H1 (cell line): Measurements from ENCODE around the gene KRT76. TPM values are rescaled to one million over a fixed set of nuclear protein-coding genes. Genes with fewer than 3 reads are reported as not detected.

Experiments used
- CTCF ChIA-PET: fragments of 300-600 bp; sonication (Branson Sonifier 250); formaldehyde crosslinking; loops from one replicate; lab custom pipeline; 2021; ENCODE audit not compliant: partially characterized antibody; lab: Charles Lee
- POLR2A ChIA-PET: fragments of 300-600 bp; sonication (Branson Sonifier 250); formaldehyde crosslinking; loops from one replicate; lab custom pipeline; 2021; ENCODE audit warnings: inconsistent platforms; ENCODE audit not compliant: partially characterized antibody; lab: Charles Lee
- DNase-seq, 2 experiments: peaks; one replicate each; pipeline versions ENCODE4 v3.0.0 to v3.0.0-alpha.2; 2010 to 2022; ENCODE audit warnings: low spot score in 2 of 2, low read depth in 1 of 2, mixed read lengths in 1 of 2
- FAIRE-seq: peaks from 2 replicates; lab custom pipeline; 2011; peaks lifted over from hg19 to GRCh38; lab: Jason Lieb, UNC
- H2AFZ ChIP-seq: 2 replicates; pipeline ENCODE4 v1.8.1; 2012; ENCODE audit warnings: low read length, inconsistent platforms
- H2AK5ac ChIP-seq: 2 replicates; pipeline ENCODE4 v1.6.1; 2013; ENCODE audit warnings: low read depth, low read length
- H2BK120ac ChIP-seq: replicated peaks from 2 replicates; pipeline ENCODE3; 2013; ENCODE audit warnings: low read depth, low read length, inconsistent platforms
- H2BK12ac ChIP-seq: 2 replicates; pipeline ENCODE4 v1.6.1; 2013; ENCODE audit warnings: low read depth, low read length
- H2BK15ac ChIP-seq: 2 replicates; pipeline ENCODE4 v1.6.1; 2013; ENCODE audit warnings: low read length
- H2BK20ac ChIP-seq: 2 replicates; pipeline ENCODE4 v1.6.1; 2013; ENCODE audit warnings: low read length
- H2BK5ac ChIP-seq: 2 replicates; pipeline ENCODE4 v1.6.1; 2013; ENCODE audit warnings: low read depth, low read length
- H3K14ac ChIP-seq: 2 replicates; pipeline ENCODE4 v1.6.1; 2013; ENCODE audit warnings: inconsistent platforms; ENCODE audit not compliant: insufficient read length
- H3K18ac ChIP-seq: 2 replicates; pipeline ENCODE4 v1.6.1; 2013; ENCODE audit warnings: low read length; ENCODE audit errors: extremely low read depth
- H3K23ac ChIP-seq: 2 replicates; pipeline ENCODE4 v1.6.1; 2013; ENCODE audit warnings: inconsistent platforms; ENCODE audit not compliant: insufficient read length
- H3K23me2 ChIP-seq: 2 replicates; pipeline ENCODE4 v1.6.1; 2013; ENCODE audit warnings: low read depth, low read length
- H3K27ac ChIP-seq: 2 replicates; pipeline ENCODE4 v1.6.1; 2011; ENCODE audit warnings: low read depth, low read length, inconsistent platforms
- H3K27me3 ChIP-seq, 4 experiments: replicated peaks in 1 of 4; 1 replicate in 1 of 4; 2 replicates in 3 of 4; pipeline versions ENCODE4 v1.6.1 to v1.8.1; 2011 to 2013; ENCODE audit warnings: low read length in 3 of 4, mild to moderate bottlenecking in 3 of 4, inconsistent platforms in 2 of 4, mixed read lengths in 2 of 4, moderate library complexity in 1 of 4; ENCODE audit not compliant: control insufficient read depth in 3 of 4, insufficient read depth in 3 of 4; ENCODE audit errors: extremely low read depth in 1 of 4
- H3K36me3 ChIP-seq, 4 experiments: 2 replicates each; pipeline versions ENCODE4 v1.6.1 to v1.8.1; 2011 to 2013; ENCODE audit warnings: mild to moderate bottlenecking in 4 of 4, low read length in 3 of 4, moderate library complexity in 2 of 4, control low read depth in 1 of 4, inconsistent platforms in 1 of 4; ENCODE audit not compliant: insufficient read depth in 4 of 4, control insufficient read depth in 2 of 4
- H3K4ac ChIP-seq: replicated peaks from 2 replicates; pipeline ENCODE3; 2013; ENCODE audit warnings: low read length, low read depth, mixed read lengths, inconsistent platforms; ENCODE audit not compliant: insufficient read length
- H3K4me1 ChIP-seq, 4 experiments: replicated peaks in 1 of 4; 1 replicate in 1 of 4; 2 replicates in 3 of 4; pipeline versions ENCODE4 v1.6.1 to v1.8.1; 2011 to 2013; ENCODE audit warnings: low read length in 3 of 4, inconsistent platforms in 2 of 4, mixed read lengths in 1 of 4; ENCODE audit not compliant: insufficient read depth in 4 of 4, control insufficient read depth in 3 of 4
- H3K4me2 ChIP-seq, 2 experiments: 2 replicates each; pipeline versions ENCODE4 v1.6.1 to v1.8.1; 2011 to 2013; ENCODE audit warnings: low read depth in 2 of 2, low read length in 2 of 2, control low read depth in 1 of 2, inconsistent platforms in 1 of 2, mild to moderate bottlenecking in 1 of 2; ENCODE audit not compliant: insufficient read depth in 1 of 2
- H3K4me3 ChIP-seq, 4 experiments: fragments of 200-600, 300-600 bp in 1 of 4; sonication (generic), shearing (Covaris generic), sonication (Bioruptor Twin) in 1 of 4; 2 replicates each; pipeline versions ENCODE4 v1.5.1 to v1.8.1; 2011 to 2016; ENCODE audit warnings: low read length in 4 of 4, low read depth in 3 of 4, control low read depth in 2 of 4, inconsistent platforms in 2 of 4, mild to moderate bottlenecking in 2 of 4, mixed read lengths in 1 of 4, moderate library complexity in 1 of 4; ENCODE audit not compliant: insufficient read depth in 2 of 4; ENCODE audit errors: extremely low read depth in 1 of 4
- H3K56ac ChIP-seq: replicated peaks from 2 replicates; pipeline ENCODE3; 2013; ENCODE audit warnings: low read depth, mild to moderate bottlenecking, mixed read lengths, low read length, inconsistent platforms; ENCODE audit not compliant: insufficient read length
- H3K79me1 ChIP-seq: 2 replicates; pipeline ENCODE4 v1.6.1; 2013; ENCODE audit warnings: low read depth, low read length, control low read depth
- H3K79me2 ChIP-seq, 2 experiments: 2 replicates each; pipeline versions ENCODE4 v1.6.1 to v1.8.1; 2012 to 2013; ENCODE audit warnings: low read length in 2 of 2, mild to moderate bottlenecking in 2 of 2, inconsistent platforms in 1 of 2; ENCODE audit not compliant: insufficient read depth in 2 of 2, control insufficient read depth in 1 of 2
- H3K9ac ChIP-seq, 4 experiments: replicated peaks in 1 of 4; 1 replicate in 1 of 4; 2 replicates in 3 of 4; pipeline versions ENCODE4 v1.6.1 to v1.8.1; 2011 to 2013; ENCODE audit warnings: low read depth in 3 of 4, low read length in 3 of 4, control low read depth in 2 of 4, mild to moderate bottlenecking in 2 of 4, moderate library complexity in 2 of 4, inconsistent platforms in 1 of 4; ENCODE audit errors: extremely low read depth in 1 of 4
- H3K9me3 ChIP-seq, 2 experiments: 2 replicates each; pipeline versions ENCODE4 v1.6.1 to v1.8.1; 2012 to 2013; ENCODE audit warnings: mild to moderate bottlenecking in 2 of 2, moderate library complexity in 2 of 2, control low read depth in 1 of 2, inconsistent platforms in 1 of 2, low read depth in 1 of 2, low read length in 1 of 2, mixed read lengths in 1 of 2; ENCODE audit not compliant: insufficient read depth in 2 of 2
- H4K20me1 ChIP-seq, 2 experiments: replicated peaks in 1 of 2; 2 replicates each; pipeline versions ENCODE3 to v1.8.1; 2011 to 2013; ENCODE audit warnings: inconsistent platforms in 2 of 2, low read length in 2 of 2, mild to moderate bottlenecking in 1 of 2; ENCODE audit not compliant: insufficient read depth in 2 of 2, control insufficient read depth in 1 of 2
- H4K5ac ChIP-seq: 2 replicates; pipeline ENCODE4 v1.6.1; 2013; ENCODE audit warnings: low read length, low read depth, mixed read lengths, inconsistent platforms; ENCODE audit not compliant: insufficient read length
- H4K8ac ChIP-seq: 2 replicates; pipeline ENCODE4 v1.8.0; 2013; ENCODE audit warnings: mild to moderate bottlenecking, moderate library complexity, low read length, inconsistent platforms; ENCODE audit not compliant: insufficient read depth; ENCODE audit errors: extremely low read depth
- H4K91ac ChIP-seq: replicated peaks from 2 replicates; pipeline ENCODE3; 2013; ENCODE audit warnings: low read length, mixed read lengths, inconsistent platforms; ENCODE audit not compliant: insufficient read length
- BRCA1 ChIP-seq: IDR thresholded peaks from 2 replicates; pipeline ENCODE4 v1.6.1; 2012; ENCODE audit warnings: low read depth, low read length, improper control_type of control experiment
- CREB1 ChIP-seq: IDR thresholded peaks from 2 replicates; pipeline ENCODE4 v1.6.1; 2012; ENCODE audit warnings: inconsistent platforms
- CTBP2 ChIP-seq: IDR thresholded peaks from 2 replicates; pipeline ENCODE4 v1.7.0; 2011; ENCODE audit warnings: borderline replicate concordance, mild to moderate bottlenecking, moderate library complexity, mixed read lengths, low read length; ENCODE audit not compliant: insufficient read depth, insufficient read length
- FOSL1 ChIP-seq: IDR thresholded peaks from 2 replicates; pipeline ENCODE4 v1.6.1; 2011; ENCODE audit warnings: mild to moderate bottlenecking, low read depth, low read length, moderate library complexity; ENCODE audit not compliant: insufficient read depth
- GABPA ChIP-seq: IDR thresholded peaks from 2 replicates; pipeline ENCODE4 v1.6.1; 2011; ENCODE audit warnings: mild to moderate bottlenecking, low read length, moderate library complexity, borderline replicate concordance; ENCODE audit not compliant: insufficient read depth
- JUN ChIP-seq: IDR thresholded peaks from 2 replicates; pipeline ENCODE4 v1.6.1; 2011; ENCODE audit warnings: low read depth, mild to moderate bottlenecking, improper control_type of control experiment, low read length
- JUND ChIP-seq: IDR thresholded peaks from 2 replicates; pipeline ENCODE4 v1.6.1; 2011; ENCODE audit warnings: mild to moderate bottlenecking, improper control_type of control experiment, low read length
- PHF8 ChIP-seq: fragments of 200-600 bp; sonication (generic); conservative IDR thresholded peaks from 2 replicates; pipeline ENCODE4 v1.7.1; 2012; ENCODE audit warnings: low read depth, mild to moderate bottlenecking, inconsistent platforms, low read length, moderate library complexity
- POLR2AphosphoS5 ChIP-seq: IDR thresholded peaks from 2 replicates; pipeline ENCODE4 v1.6.1; 2011; ENCODE audit warnings: low read depth, low read length
- SIN3A ChIP-seq, 2 experiments: IDR thresholded peaks in 1 of 2; conservative IDR thresholded peaks in 1 of 2; 2 replicates each; pipeline ENCODE4 v1.6.1; 2011 to 2012; ENCODE audit warnings: low read length in 2 of 2, improper control_type of control experiment in 1 of 2, low read depth in 1 of 2, mild to moderate bottlenecking in 1 of 2
- SIX5 ChIP-seq: IDR thresholded peaks from 2 replicates; pipeline ENCODE4 v1.6.1; 2011; ENCODE audit warnings: mild to moderate bottlenecking, low read depth, low read length
- YY1 ChIP-seq: IDR thresholded peaks from 2 replicates; pipeline ENCODE4 v1.6.1; 2011; ENCODE audit warnings: low read depth, mild to moderate bottlenecking, low read length
- WGBS, 2 experiments: shearing (Covaris generic) in 1 of 2; methylation state at CpG; one replicate each; pipeline versions ENCODE4 v1.1.6 to v1.1.7; 2013 to 2015; ENCODE audit warnings: low lambda C conversion rate in 2 of 2, mixed read lengths in 2 of 2, inconsistent platforms in 1 of 2, low coverage in 1 of 2, missing lambda C conversion rate in 1 of 2; ENCODE audit not compliant: insufficient replicate concordance in 2 of 2, insufficient coverage in 1 of 2, insufficient read length in 1 of 2; ENCODE audit errors: extremely low coverage in 1 of 2, missing lambda C conversion rate in 1 of 2; 5-methylcytosine and 5-hydroxymethylcytosine counted together
- polyA plus RNA-seq, 7 experiments: library from polyadenylated mRNA; depleted of rRNA in 3 of 7; stranded (reverse) in 5 of 7; unstranded in 2 of 7; fragments of >200 nt in 5 of 7; fragments of 200-250 nt in 2 of 7; gene quantifications; 1 replicate in 5 of 7; 2 replicates in 1 of 7; 4 replicates in 1 of 7; pipeline versions ENCODE4 v1.2.1 to v1.2.3, GENCODE V29; 2011 to 2013; ENCODE audit warnings: missing spikeins in 2 of 7, mixed read lengths in 2 of 7
- total RNA-seq: library from RNA; stranded (reverse); fragmentation: NEBNext Ultra II Directional; extraction: Animal tissue kit (Norgen Biotek cat#: 25700); gene quantifications from 2 replicates; pipeline ENCODE4 v1.2.1, GENCODE V29; 2021
- TF ChIP-seq, protein P1 (sequence below): IDR thresholded peaks from 2 replicates; pipeline ENCODE4 v1.6.1; 2012; ENCODE audit warnings: inconsistent platforms

Gene KRT76
- total and polyA plus RNA-seq, 2 of the 8 experiments (the other 6 are each of a cell fraction or from before 2014, with no cell fraction given): not detected

DNA sequence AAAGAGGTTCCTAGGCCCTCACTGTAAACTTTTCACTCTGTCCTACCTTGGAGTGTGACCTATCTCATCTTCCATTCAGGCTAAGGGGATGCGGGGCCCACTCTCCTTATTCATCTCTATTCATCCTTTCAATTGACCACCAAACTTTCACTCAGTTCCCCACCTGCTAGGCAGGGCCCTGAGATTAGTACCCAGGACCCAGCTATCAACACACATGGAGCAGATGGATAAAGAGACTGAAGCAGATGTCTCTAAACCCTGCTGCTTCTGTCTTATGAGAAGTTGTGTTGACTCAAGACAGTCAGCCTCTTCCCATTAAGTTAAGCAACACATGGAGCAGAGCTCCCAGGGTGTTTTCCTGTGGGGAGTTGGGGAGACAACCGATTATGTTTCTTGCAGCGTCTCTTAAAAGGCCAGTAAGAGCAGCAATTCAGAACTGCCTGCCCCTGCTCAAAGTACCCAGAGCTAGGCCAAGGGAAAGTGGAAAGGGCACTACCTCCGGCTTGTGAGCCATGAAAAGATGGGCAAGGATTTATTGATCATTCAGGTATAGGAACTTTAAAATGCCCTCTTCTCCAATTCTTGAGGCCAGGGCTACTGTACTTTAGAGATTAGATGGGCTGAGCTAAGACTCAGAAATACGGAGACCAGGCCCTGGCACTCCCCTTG, 10.7 kb downstream of the KRT76 start:
- no peak overlapping the region for H3K14ac ChIP-seq
- no peak overlapping the region for H3K4me2 ChIP-seq
- H4K8ac ChIP-seq: no peak overlapping the region
- no peak overlapping the region for H3K9ac ChIP-seq
- peaks cover 5 to 10% of the 10 kb centered on the region in 2 experiments; a peak in 2 of 4 replicates for H3K9me3 ChIP-seq
- H3K4me3 ChIP-seq: no peak overlapping the region
- no peaks in the 10 kb centered on the region for H4K20me1 ChIP-seq
- no peak overlapping the region for H2BK15ac ChIP-seq
- no peak overlapping the region for H2BK120ac ChIP-seq
- no peaks in the 10 kb centered on the region for H3K36me3 ChIP-seq
- no peaks in the 10 kb centered on the region for H3K4me1 ChIP-seq
- H2AK5ac ChIP-seq: no peak overlapping the region
- no peak for FAIRE-seq
- no peak overlapping the region for H3K4ac ChIP-seq
- 86% methylated on average over 5 of the region's 5 CpGs; no CpG with 5 or more reads in 1 of the 2 experiments for WGBS, 2 experiments
- H4K5ac ChIP-seq: no peak overlapping the region
- no peak overlapping the region for H2BK5ac ChIP-seq
- no peak overlapping the region for H3K56ac ChIP-seq
- no peaks in the 10 kb centered on the region for H3K27me3 ChIP-seq
- no peak overlapping the region for H2BK20ac ChIP-seq
- ChIA-PET POLR2A (no interaction called here), CTCF (interaction anchor here (0.7 to 1.3 kb wide), 5 partner anchors 10 to 104 kb away, joined by 3 to 4 read pairs (median 3); no protein-coding TSS in a partner anchor)
- no peak overlapping the region for H3K27ac ChIP-seq
- no peak for DNase-seq
- H3K79me2 ChIP-seq: no peaks in the 10 kb centered on the region
- H4K91ac ChIP-seq: no peak overlapping the region
- H3K23ac ChIP-seq: no peak overlapping the region
- no peaks in the 10 kb centered on the region for H3K23me2 ChIP-seq
- H3K18ac ChIP-seq: no peak overlapping the region
- no peaks in the 10 kb centered on the region for H3K79me1 ChIP-seq
- no peak overlapping the region for H2BK12ac ChIP-seq
- no peak overlapping the region for H2AFZ ChIP-seq
- TF ChIP-seq POLR2AphosphoS5 (no peak), JUND (no peak), PHF8 (no peak), SIN3A (conservative IDR thresholded peaks at IDR 0.05 in 1 of 2, IDR thresholded peaks at IDR 0.05 in 1 of 2; ENCODE audit: low read depth in 1 of 2, low read length in 2 of 2) (no peak), BRCA1 (no peak), YY1 (no peak), FOSL1 (no peak), CTBP2 (no peak), CREB1 (no peak), JUN (no peak), GABPA (no peak), SIX5 (no peak)
- TF ChIP-seq, protein P1, sequence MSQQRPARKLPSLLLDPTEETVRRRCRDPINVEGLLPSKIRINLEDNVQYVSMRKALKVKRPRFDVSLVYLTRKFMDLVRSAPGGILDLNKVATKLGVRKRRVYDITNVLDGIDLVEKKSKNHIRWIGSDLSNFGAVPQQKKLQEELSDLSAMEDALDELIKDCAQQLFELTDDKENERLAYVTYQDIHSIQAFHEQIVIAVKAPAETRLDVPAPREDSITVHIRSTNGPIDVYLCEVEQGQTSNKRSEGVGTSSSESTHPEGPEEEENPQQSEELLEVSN: no peak
